Transverse colon (tissue), 4 donors: ENCODE data around the gene TBC1D2B. TPM values are rescaled to one million over a fixed set of nuclear protein-coding genes. Genes with fewer than 3 reads are reported as not detected.

Experiments
- DNase-seq: peaks from one replicate; pipeline ENCODE4 v3.0.0-alpha.2; 2019
- H3K27ac ChIP-seq, 4 donors: fragments of 200-600 bp; sonication (generic); 2 replicates each; pipeline ENCODE4 v1.5.1; 2016 to 2018; ENCODE audit warnings: inconsistent platforms in 4 of 4
- H3K27me3 ChIP-seq: fragments of 200-600 bp; sonication (generic); 2 replicates; pipeline ENCODE4 v1.5.1; 2017; ENCODE audit warnings: inconsistent platforms
- H3K36me3 ChIP-seq, 4 donors: fragments of 200-600 bp; sonication (generic); 2 replicates each; pipeline ENCODE4 v1.5.1; 2017 to 2019; ENCODE audit warnings: inconsistent platforms in 4 of 4
- H3K4me1 ChIP-seq, 4 donors: fragments of 200-600 bp; sonication (generic); 2 replicates each; pipeline ENCODE4 v1.5.1; 2017 to 2020; ENCODE audit warnings: inconsistent platforms in 4 of 4
- H3K4me3 ChIP-seq, 4 donors: fragments of 200-600 bp; sonication (generic); 1 replicate in 1 of 4; 2 replicates in 3 of 4; pipeline versions ENCODE4 v1.5.1 to v1.6.1; 2017 to 2019; ENCODE audit warnings: inconsistent platforms in 4 of 4
- H3K9me3 ChIP-seq, 2 donors: fragments of 200-600 bp; sonication (generic); 2 replicates each; pipeline ENCODE4 v1.5.1; 2017 to 2019; ENCODE audit warnings: inconsistent platforms in 2 of 2
- CTCF ChIP-seq, 5 experiments: fragments of 200-600 bp in 3 of 5; fragments of 450-650 bp in 2 of 5; sonication (generic) in 3 of 5; IDR thresholded peaks; 1 replicate in 2 of 5; 2 replicates in 3 of 5; pipeline ENCODE4 v1.5.1; 2016 to 2017; ENCODE audit warnings: antibody characterized with exemption in 5 of 5, inconsistent platforms in 3 of 5, mild to moderate bottlenecking in 2 of 5, moderate library complexity in 1 of 5
- EP300 ChIP-seq: sonication (generic); formaldehyde crosslinking; IDR thresholded peaks from one replicate; pipeline ENCODE4 v1.6.1; 2017; ENCODE audit warnings: antibody characterized with exemption, low read depth
- POLR2A ChIP-seq: fragments of 450-650 bp; IDR thresholded peaks from one replicate; pipeline ENCODE4 v1.6.1; 2016; ENCODE audit warnings: antibody characterized with exemption, mild to moderate bottlenecking, moderate library complexity
- POLR2AphosphoS5 ChIP-seq, 3 donors: sonication (generic); formaldehyde crosslinking; IDR thresholded peaks; one replicate each; pipeline ENCODE4 v1.6.1; 2016; ENCODE audit warnings: antibody characterized with exemption in 3 of 3
- WGBS, 2 donors: methylation state at CpG; one replicate each; pipeline ENCODE4 v1.1.5; 2018; ENCODE audit warnings: low coverage in 1 of 2; 5-methylcytosine and 5-hydroxymethylcytosine counted together
- in situ Hi-C, 4 donors: fragments of 200-750 bp; cut with MboI; loops; one replicate each; pipeline versions ENCODE4 v1.15.0 to v1.15.1; 2017; ENCODE audit warnings: low sequenced_read_pairs in 3 of 4, low pct_ligation_motif_present in 1 of 4, low pct_unique_long_range_greater_than_20kb in 1 of 4
- intact Hi-C: fragments of 100-400 bp; cut with DNase I; formaldehyde crosslinking; loops from one replicate; pipeline ENCODE4 v1.15.1; 2023; ENCODE audit warnings: low total_unique reads
- total RNA-seq, 4 donors: library from RNA; depleted of rRNA; stranded (reverse); fragments of >200 nt; gene quantifications; one replicate each; pipeline ENCODE4 v1.1.0, GENCODE V29; 2016

Gene TBC1D2B
- total RNA-seq, 4 donors from 2014 or later, result 40.4 to 62.6 (median 53.8) TPM

- Histone ChIP-seq H3K27me3 (no peaks in the 10 kb centered on the region), H3K4me1 (peaks cover 57 to 71% (median 61%) of the 10 kb centered on the region in 4 donors), H3K9me3 (no peaks in the 10 kb centered on the region), H3K4me3 (no peak overlapping the region), H3K36me3 (peaks cover 0 to 5% (median 2%) of the 10 kb centered on the region in 4 donors), H3K27ac (peak overlapping the region; percentile 47 to 73 (median 72))
- no peak for TF ChIP-seq EP300
- no peak for TF ChIP-seq CTCF (IDR thresholded peaks at IDR 0.05)
- no peak for TF ChIP-seq POLR2A
- no peak for TF ChIP-seq POLR2AphosphoS5 (IDR thresholded peaks at IDR 0.05)
- in situ Hi-C loops, result no loop called here
- intact Hi-C loops, result no loop called here
- DNase-seq, result no peak
- 50 to 53% methylated on average over 1 of the region's 1 CpG for WGBS, 2 donors
Observed at GRCh38 chr15:78045189-78045588, 32.3 kb downstream of the TBC1D2B start.

DNA sequence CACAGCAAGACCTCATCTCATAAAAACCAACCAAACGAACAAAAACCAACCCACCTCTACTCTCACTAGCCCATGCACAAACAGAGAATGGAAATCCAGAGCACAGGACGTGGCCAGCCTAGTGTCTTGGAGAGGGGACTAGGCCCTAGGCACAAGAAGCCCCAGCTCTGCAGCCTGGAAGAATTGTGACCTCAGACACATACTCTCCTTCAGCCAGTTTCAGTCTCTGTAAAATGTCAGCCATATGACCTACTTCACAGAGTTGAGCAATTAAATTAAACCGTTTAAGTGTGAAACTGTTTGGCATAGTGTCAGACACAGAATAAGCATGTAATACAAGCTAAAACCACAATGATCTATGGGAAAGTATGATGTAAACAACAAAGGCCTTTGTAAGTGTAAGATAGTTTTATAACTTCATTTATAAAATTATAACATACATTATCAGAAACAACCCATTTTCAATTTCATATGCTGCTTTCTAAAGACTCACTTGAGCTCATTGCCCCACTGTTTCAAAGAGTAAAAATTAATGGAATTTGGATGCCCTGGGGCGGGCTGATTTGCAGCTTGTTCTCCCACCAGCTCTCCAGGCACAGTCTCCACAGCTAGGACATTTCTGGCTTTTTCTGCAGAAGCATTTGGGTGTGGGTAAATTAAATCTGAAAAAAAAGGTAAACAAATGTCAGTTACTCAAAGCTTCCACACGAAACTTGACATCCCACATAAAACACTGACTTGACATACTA lies 32.9 kb downstream of the TBC1D2B start:
- Histone ChIP-seq H3K27ac (peak overlapping the region; percentile 47 to 73 (median 72)), H3K4me3 (no peak overlapping the region), H3K9me3 (no peaks in the 10 kb centered on the region), H3K27me3 (no peaks in the 10 kb centered on the region), H3K36me3 (peaks cover 0 to 5% (median 2%) of the 10 kb centered on the region in 4 donors), H3K4me1 (peaks cover 51 to 65% (median 55%) of the 10 kb centered on the region in 4 donors)
- no peak for DNase-seq
- WGBS, 2 donors, result 38 to 49% methylated on average over 3 to 5 of the region's 5 CpGs
- no peak for TF ChIP-seq EP300
- no peak for TF ChIP-seq POLR2A
- peak in 1 of 3 donors; percentile 10 for TF ChIP-seq POLR2AphosphoS5 (IDR thresholded peaks at IDR 0.05)
- TF ChIP-seq CTCF (IDR thresholded peaks at IDR 0.05), result no peak
- in situ Hi-C loops (no loop called here), intact Hi-C loops (no loop called here)

DNA sequence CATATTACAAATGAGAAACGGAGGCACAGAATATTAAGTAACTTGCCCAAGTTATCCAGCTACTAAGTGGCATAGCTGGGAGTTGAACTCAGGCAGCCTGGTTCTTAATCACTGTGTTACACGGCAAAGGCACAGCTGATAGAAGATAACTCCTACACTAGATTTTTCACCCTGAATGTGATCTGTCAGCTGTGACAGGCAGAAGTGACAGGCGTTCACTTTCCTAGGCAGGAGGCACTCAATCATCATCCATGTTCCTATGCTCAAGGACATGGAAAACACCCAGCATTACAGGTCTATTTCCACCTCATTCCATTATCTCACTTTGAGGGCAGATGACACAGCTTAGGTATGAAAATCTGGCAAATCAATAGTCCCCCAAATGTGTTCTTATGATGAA lies 35.6 kb downstream of the TBC1D2B start:
- intact Hi-C loops, result no loop called here

GRCh38 chr15:78040653-78041244 lies 36.8 kb downstream of the TBC1D2B start:
- intact Hi-C loops, result no loop called here
- TF ChIP-seq EP300 (no peak), CTCF (IDR thresholded peaks at IDR 0.05) (no peak), POLR2A (no peak), POLR2AphosphoS5 (IDR thresholded peaks at IDR 0.05) (no peak)
- H3K36me3 ChIP-seq, result peaks cover 0 to 5% (median 2%) of the 10 kb centered on the region in 4 donors
- no peak overlapping the region for H3K27ac ChIP-seq
- no peak overlapping the region for H3K4me3 ChIP-seq
- H3K4me1 ChIP-seq, result peaks cover 15 to 57% (median 38%) of the 10 kb centered on the region in 4 donors
- no peak for DNase-seq
- H3K9me3 ChIP-seq, result no peaks in the 10 kb centered on the region
- in situ Hi-C loops, result no loop called here
- no peaks in the 10 kb centered on the region for H3K27me3 ChIP-seq
- 50 to 65% methylated on average over 1 of the region's 1 CpG for WGBS, 2 donors

More for the DNA sequence above, 35.6 kb downstream of the TBC1D2B start:
- in situ Hi-C loops, result no loop called here
- TF ChIP-seq EP300 (no peak), POLR2AphosphoS5 (IDR thresholded peaks at IDR 0.05) (no peak)
- WGBS, 2 donors, result 75 to 82% methylated on average over 3 of the region's 3 CpGs
- Histone ChIP-seq H3K27me3 (no peaks in the 10 kb centered on the region), H3K4me3 (no peak overlapping the region), H3K9me3 (no peaks in the 10 kb centered on the region), H3K27ac (no peak overlapping the region), H3K36me3 (peaks cover 0 to 5% (median 2%) of the 10 kb centered on the region in 4 donors), H3K4me1 (peaks cover 24 to 64% (median 42%) of the 10 kb centered on the region in 4 donors)
- no peak for DNase-seq
